GM10266 (cell line): ENCODE results near the gene SOBP.
"Not testable (repeated sequence)": the region's sequence is repeated elsewhere in the genome, so short reads cannot be mapped to it uniquely, and the experiment has no call there.

Source experiments
- DNase-seq: peaks from one replicate; pipeline ENCODE4 v3.0.0; 2012; ENCODE audit errors: extremely low spot score
- TF ChIP-seq, protein P1 (sequence below): IDR thresholded peaks from 2 replicates; pipeline ENCODE4 v1.5.1; 2012; ENCODE audit warnings: mild to moderate bottlenecking, low read depth; ENCODE audit not compliant: control insufficient read depth, insufficient read depth; ENCODE audit errors: missing control alignments

Gene SOBP

GRCh38 chr6:107547451-107547840 is 57.5 kb downstream of the SOBP start:
- DNase-seq, result no peak
- TF ChIP-seq, protein P1, sequence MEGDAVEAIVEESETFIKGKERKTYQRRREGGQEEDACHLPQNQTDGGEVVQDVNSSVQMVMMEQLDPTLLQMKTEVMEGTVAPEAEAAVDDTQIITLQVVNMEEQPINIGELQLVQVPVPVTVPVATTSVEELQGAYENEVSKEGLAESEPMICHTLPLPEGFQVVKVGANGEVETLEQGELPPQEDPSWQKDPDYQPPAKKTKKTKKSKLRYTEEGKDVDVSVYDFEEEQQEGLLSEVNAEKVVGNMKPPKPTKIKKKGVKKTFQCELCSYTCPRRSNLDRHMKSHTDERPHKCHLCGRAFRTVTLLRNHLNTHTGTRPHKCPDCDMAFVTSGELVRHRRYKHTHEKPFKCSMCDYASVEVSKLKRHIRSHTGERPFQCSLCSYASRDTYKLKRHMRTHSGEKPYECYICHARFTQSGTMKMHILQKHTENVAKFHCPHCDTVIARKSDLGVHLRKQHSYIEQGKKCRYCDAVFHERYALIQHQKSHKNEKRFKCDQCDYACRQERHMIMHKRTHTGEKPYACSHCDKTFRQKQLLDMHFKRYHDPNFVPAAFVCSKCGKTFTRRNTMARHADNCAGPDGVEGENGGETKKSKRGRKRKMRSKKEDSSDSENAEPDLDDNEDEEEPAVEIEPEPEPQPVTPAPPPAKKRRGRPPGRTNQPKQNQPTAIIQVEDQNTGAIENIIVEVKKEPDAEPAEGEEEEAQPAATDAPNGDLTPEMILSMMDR, result no peak

- DNase-seq, result no peak
- TF ChIP-seq, protein P1, result no peak
Observed at GRCh38 chr6:107550241-107550840, 60.4 kb downstream of the SOBP start.

DNA sequence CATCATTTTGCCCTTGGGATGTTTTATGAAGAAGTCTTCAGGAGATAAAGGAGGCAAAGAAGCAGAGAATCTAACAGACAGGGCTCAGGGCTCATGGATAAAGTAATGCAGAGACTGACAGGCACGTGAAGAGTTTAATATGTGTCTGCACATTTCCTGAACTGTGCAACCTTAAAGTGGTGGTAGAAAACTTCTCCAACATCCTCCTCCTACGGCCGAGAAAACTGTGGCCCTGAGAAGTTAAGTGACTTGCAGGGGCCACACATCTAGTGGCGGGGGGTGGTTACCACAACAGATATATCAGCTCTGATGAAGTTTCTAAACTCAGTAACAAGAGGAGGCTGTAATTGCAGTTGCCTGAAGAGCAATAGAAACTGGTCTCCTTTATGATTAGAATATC is 61.0 kb downstream of the SOBP start:
- no peak for DNase-seq
- TF ChIP-seq, protein P1, result no peak

DNA sequence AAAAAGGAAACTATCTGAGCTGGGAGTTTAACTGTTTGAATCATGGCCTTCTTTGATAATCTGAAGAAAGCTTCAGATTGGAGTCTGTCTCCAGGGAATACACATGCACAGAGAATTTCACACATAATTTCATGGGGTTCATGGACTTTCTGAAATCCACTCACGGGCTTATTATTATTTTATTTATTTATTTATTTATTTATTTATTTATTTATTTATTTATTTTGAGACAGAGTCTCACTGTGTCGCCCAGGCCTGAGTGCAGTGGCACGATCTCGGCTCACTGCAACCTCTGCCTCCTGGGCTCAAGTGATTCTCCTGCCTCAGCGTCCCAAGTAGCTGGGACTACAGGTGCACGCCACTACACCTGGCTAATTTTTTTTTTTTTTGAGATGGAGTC is 63.2 kb downstream of the SOBP start:
- DNase-seq, result not testable (repeated sequence)

DNA sequence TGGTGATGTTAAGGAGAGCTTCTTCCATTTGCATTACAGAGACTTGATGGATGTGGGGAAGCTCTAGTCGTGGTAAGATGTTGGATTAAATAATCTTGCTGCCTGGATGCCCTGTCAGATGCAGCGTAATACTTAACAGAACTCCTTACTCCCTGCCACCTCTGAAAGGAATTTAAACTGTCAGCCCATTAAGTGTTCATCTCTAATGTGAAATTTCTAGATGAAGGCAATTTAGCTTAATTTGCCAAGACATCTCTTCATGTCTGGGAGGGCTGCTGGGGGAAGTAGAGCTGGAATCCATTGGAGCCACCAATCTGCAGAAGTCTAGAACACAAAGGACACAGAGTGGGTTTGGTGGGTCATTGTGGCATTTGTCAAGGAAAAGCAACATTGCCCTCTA is 64.4 kb downstream of the SOBP start:
- TF ChIP-seq, protein P1, result no peak
- DNase-seq, result no peak

DNA sequence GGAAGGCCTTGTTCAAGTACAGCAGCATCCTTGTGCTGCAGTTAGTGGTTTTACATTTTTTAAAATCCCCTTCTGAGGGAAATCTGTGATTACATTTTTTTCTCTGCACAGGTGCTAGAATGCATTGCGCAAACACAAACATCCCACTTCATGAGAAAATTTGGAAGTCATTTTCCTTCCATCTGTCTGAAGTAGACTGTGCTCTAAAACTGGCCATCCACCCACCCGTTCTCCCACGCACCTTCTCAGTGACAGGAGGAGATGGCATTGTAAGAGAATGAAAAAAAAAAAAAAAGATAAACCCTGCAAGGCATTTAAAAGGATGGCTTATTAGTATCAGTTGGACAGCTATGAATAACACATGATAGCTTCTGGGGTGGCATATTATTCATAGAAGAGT is 65.0 kb downstream of the SOBP start:
- DNase-seq, result no peak
- TF ChIP-seq, protein P1, result no peak

DNA sequence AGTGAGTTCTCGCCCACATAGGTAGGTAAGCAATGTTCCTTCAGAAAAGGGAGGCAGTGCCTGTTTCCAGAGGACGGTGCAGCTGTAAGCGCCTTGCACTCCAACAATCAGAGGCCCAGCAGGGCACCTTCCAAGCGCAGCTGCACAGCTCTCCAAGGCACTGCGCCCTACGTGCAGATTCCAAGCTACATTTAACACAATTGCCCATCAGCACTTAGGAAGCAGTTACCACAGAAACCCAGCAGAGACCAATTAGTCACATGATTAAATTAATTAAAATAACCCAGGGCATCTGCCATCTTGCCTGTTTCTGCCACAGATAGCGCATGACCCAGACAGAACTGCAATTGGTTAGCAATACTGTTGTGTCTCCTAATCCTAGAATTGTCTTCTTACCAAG is 65.5 kb downstream of the SOBP start:
- TF ChIP-seq, protein P1, result no peak
- DNase-seq, result no peak

DNA sequence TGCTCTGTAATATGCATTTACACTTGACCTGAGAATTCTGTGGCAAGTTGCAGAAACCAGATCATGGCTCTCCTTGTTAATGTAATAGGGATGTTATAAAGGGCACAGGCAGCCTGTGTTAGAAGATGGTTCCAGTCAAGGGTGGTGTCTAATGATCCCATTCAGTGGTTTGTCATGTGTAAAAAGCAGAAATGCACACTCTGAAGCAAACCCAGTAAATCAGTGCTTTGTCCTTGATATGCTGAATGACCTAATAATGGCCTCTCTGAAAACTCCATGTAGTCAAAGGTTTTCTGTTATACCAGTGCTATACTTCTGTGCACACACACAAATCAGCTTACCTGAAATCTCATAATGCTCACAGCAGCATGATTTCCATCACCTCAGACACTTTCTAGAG is 66.2 kb downstream of the SOBP start:
- TF ChIP-seq, protein P1, result no peak
- DNase-seq, result no peak
